Adipocyte (in vitro differentiated cells): ENCODE measurements around the gene IL4.
A peak's percentile ranks its signal among the peaks of the same experiment; 100 is the strongest.

Experiments
- DNase-seq: peaks from one replicate; pipeline ENCODE4 v3.0.0-alpha.2; 2015; ENCODE audit warnings: low read depth
- H3K27me3 ChIP-seq: replicated peaks from 2 replicates; pipeline ENCODE4 v1.7.0; 2013; ENCODE audit warnings: mild to moderate bottlenecking, low read length, moderate library complexity; ENCODE audit not compliant: control insufficient read depth, insufficient read depth
- H3K36me3 ChIP-seq: 2 replicates; pipeline ENCODE4 v1.7.0; 2013; ENCODE audit warnings: low read length, mild to moderate bottlenecking, moderate library complexity; ENCODE audit not compliant: control insufficient read depth, insufficient read depth, severe bottlenecking
- H3K4me1 ChIP-seq: 2 replicates; pipeline ENCODE4 v1.7.0; 2013; ENCODE audit warnings: mild to moderate bottlenecking, low read length, moderate library complexity; ENCODE audit not compliant: control insufficient read depth, insufficient read depth
- H3K4me3 ChIP-seq: 2 replicates; pipeline ENCODE4 v1.7.0; 2013; ENCODE audit warnings: mild to moderate bottlenecking, low read length, moderate library complexity
- H3K9ac ChIP-seq: 2 replicates; pipeline ENCODE4 v1.7.0; 2013; ENCODE audit warnings: mild to moderate bottlenecking, low read length, moderate library complexity
- H3K9me3 ChIP-seq: 2 replicates; pipeline ENCODE4 v1.7.0; 2013; ENCODE audit warnings: mild to moderate bottlenecking, low read length, moderate library complexity; ENCODE audit not compliant: control insufficient read depth

Gene IL4

DNA sequence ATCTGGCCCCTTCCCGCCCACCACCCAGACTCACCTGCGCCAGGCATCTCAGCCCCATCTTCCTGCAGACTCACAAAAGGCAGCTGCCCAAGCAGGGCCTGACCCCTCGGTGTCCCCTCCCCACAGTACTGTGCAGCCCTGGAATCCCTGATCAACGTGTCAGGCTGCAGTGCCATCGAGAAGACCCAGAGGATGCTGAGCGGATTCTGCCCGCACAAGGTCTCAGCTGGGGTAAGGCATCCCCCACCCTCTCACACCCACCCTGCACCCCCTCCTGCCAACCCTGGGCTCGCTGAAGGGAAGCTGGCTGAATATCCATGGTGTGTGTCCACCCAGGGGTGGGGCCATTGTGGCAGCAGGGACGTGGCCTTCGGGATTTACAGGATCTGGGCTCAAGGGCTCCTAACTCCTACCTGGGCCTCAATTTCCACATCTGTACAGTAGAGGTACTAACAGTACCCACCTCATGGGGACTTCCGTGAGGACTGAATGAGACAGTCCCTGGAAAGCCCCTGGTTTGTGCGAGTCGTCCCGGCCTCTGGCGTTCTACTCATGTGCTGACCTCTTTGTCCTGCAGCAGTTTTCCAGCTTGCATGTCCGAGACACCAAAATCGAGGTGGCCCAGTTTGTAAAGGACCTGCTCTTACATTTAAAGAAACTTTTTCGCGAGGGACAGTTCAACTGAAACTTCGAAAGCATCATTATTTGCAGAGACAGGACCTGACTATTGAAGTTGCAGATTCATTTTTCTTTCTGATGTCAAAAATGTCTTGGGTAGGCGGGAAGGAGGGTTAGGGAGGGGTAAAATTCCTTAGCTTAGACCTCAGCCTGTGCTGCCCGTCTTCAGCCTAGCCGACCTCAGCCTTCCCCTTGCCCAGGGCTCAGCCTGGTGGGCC lies 13.9 kb upstream of the IL4 start:
- Histone ChIP-seq H3K27me3 (no peaks in the 10 kb centered on the region), H3K9ac (no peak overlapping the region), H3K36me3 (no peaks in the 10 kb centered on the region), H3K9me3 (no peaks in the 10 kb centered on the region), H3K4me3 (no peak overlapping the region), H3K4me1 (peaks cover 38% of the 10 kb centered on the region)
- no peak for DNase-seq

DNA sequence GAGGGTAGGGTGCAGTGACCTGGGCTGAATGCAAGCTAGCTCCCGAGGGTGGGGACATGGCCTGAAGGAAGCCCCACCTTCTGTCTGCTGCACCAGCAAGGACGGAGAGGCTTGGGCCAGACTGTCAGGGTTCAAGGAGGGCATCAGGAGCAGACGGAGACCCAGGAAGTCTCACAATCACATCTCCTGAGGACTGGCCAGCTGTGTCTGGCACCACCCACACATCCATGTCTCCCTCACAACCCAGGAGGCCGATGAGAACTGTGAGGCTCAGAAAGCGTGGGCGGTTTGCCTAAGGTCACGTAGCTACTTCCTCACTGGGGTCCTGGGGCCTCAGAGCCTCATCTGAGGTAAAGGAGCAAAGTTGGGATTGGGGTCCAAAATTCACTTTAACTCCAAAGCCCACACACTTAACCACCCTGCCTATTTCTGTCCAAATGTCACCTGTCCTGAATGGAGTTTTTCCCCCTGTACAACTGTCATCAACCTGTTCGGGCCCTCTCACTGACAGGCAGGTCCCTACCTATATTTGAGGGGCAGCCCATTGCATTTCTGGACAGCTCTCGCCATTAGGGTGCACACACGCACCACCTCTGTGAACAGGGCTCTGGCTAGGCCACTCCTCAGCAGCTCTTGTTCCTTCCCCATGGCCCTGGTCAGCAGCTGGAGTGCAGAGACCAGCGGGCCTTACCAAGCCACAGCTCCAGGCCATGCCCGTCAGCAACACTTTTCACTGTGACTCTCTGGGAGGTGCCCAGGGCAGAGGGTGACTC lies 12.4 kb upstream of the IL4 start:
- DNase-seq: no peak
- Histone ChIP-seq H3K9ac (no peak overlapping the region), H3K27me3 (no peaks in the 10 kb centered on the region)

DNA sequence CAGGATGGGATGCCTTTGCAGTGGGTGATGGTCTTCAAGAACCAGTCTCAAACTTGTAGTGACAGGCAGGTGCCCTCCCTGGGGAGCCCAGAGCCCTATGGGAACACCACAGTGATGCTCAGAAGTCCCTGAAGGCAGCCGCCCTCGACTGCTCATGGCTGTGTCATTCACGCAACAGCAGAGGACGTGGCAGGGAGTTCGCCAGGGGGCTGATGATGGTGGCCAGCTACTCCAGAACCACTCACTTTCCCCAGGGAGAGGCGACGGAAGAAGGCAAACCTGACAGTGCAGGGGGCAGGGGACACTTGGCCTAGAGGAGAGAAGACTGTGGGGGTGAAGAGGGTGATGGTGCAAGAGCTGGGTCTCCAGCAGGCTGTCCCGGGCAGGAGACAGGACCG lies 11.8 kb upstream of the IL4 start:
- DNase-seq: no peak
- H3K9me3 ChIP-seq: no peaks in the 10 kb centered on the region
- peaks cover 32% of the 10 kb centered on the region for H3K4me1 ChIP-seq
- H3K36me3 ChIP-seq: no peaks in the 10 kb centered on the region
- H3K27me3 ChIP-seq: peaks cover 5% of the 10 kb centered on the region
- no peak overlapping the region for H3K4me3 ChIP-seq
- H3K9ac ChIP-seq: no peak overlapping the region

More for the DNA sequence above, 12.4 kb upstream of the IL4 start:
- Histone ChIP-seq H3K36me3 (no peaks in the 10 kb centered on the region), H3K4me1 (peaks cover 38% of the 10 kb centered on the region), H3K9me3 (no peaks in the 10 kb centered on the region), H3K4me3 (no peak overlapping the region)

DNA sequence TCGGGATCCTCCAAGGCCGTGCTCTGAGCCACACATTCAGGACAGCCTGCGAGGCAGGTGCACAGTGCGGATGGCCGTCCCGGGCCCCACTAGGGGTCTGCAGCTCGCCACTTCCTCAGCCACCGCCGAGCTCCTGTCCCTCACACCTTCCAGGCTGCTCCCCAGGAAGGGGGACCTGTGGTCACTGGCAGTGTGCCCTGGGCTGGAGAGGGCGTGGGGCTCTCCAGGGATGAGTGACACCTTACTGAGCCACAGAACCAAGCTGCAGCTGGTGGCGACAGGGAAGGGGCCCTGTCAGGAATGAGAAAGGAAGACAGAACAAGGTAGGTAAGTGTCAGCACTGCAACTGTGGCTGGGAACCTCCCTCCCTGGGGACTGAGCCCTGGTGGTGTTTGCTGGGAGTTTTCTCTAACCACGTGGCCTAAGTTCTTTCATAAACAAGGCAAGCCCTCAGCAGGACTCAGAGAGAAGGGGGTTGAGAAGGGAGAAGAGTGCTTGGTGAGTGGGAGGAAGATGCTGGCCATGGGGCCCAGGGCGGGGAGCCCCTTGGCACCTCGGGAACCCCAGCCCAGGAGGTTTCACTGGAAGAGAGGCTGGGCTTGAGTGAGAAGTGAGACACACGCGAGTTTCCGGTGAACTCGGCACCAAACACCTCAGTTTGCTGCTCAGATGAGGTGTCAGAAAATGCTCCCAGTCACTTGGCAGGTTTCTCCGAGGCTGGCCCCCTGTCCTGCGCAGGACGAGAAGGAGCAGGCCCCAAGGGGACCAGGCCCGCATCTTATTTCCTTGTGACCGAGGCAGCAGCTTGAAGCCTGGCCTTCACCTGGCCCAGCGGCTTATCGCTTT lies 10.6 kb upstream of the IL4 start:
- H3K4me3 ChIP-seq: no peak overlapping the region
- H3K9ac ChIP-seq: no peak overlapping the region
- H3K4me1 ChIP-seq: peaks cover 21% of the 10 kb centered on the region
- no peaks in the 10 kb centered on the region for H3K9me3 ChIP-seq
- H3K27me3 ChIP-seq: peaks cover 9% of the 10 kb centered on the region
- H3K36me3 ChIP-seq: no peaks in the 10 kb centered on the region
- DNase-seq: peak; percentile 32

DNA sequence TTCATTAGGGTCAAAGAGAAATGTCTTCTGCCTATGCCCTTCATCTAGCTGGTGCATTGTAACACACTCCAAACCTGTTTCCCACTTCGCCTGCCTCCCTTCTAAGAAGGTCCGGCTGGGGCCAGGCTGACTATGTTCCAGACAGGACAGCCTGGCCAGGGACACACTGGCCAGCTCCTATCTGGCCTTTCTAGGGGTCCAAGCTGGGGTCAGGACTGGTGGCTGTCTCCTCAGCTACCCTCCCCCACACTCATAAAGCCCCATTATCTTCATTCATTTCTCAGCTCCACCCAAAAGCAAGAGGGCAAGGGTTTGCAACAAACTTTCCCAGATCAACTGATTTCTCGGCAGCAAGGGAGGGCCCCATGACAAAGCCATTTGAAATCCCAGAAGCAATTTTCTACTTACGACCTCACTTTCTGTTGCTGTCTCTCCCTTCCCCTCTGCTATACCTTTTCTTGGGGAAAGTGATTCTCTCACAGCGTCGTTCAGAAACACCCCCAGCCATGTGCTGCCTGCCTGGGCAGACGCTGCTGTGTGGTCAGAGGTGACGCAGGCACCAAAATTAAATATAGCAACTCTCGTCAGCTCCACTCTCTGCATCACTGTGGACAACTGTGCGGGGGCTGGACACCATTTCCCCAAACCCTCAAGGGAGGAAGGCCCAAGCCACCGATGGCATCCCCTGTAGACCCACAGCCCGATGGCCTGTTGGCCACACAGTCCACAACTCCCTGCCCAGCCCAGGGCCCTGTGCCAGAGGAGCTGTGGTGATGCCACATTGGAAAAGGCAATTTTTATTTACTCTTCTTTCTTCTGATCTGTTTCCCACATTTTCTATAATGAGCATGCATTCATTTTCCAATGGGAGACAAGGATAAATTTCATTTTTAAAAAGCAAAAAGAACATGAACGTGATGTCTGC lies 9.8 kb upstream of the IL4 start:
- peaks cover 21% of the 10 kb centered on the region for H3K4me1 ChIP-seq
- no peak overlapping the region for H3K9ac ChIP-seq
- DNase-seq: no peak
- no peak overlapping the region for H3K4me3 ChIP-seq
- no peaks in the 10 kb centered on the region for H3K36me3 ChIP-seq
- H3K9me3 ChIP-seq: no peaks in the 10 kb centered on the region
- H3K27me3 ChIP-seq: peaks cover 9% of the 10 kb centered on the region

DNA sequence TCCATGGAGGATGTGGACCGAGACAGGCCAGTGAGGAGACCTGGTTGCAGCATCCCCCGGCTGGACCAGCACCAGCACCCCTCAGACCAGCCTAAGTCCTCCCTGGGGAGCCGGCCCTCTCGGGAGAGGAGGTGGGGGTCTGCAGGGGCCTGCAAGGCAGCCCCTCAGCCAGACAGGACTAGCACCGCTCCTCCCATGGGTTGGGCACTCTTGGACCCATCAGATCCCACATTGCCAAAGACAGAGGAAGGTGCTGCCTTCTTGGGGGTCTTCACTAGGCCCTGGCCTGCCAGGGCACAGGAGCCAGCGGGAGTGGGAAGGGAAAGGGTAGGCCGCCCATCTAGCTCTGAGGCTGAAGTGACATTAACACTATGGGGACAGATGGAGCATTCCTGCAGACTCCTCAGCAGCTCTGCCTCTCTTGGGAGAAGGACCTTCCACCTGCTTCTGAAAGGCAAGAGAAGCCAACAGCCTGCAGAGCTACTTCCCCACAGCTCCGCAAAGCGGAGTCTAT lies 9.0 kb upstream of the IL4 start:
- Histone ChIP-seq H3K9me3 (no peaks in the 10 kb centered on the region), H3K27me3 (peaks cover 9% of the 10 kb centered on the region), H3K4me3 (no peak overlapping the region), H3K36me3 (no peaks in the 10 kb centered on the region), H3K4me1 (peaks cover 21% of the 10 kb centered on the region), H3K9ac (no peak overlapping the region)
- no peak for DNase-seq

DNA sequence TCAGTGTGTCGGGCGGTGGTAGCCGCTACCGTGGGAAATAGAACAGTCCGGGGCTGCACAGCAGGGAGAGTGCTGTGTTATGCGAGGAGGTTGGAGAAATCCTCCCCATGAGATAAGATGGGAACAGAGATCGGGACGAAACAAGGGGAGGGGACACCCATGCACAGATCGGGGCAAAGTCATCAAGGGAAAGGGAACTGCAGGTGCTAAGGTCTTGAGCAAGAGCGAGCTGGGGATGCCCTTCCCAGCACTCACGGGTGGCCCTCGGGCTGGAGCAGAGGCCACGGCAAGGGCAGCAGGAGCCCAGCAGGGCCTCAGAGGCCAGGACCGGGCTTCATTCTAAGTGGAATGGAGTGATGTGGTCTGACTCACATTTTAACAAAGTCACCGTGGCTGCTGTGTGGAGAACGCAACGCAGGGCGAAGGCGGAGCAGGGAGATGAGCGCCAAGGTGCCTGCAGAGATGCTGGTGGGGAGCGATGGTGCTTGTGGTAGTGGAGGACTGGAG lies 8.2 kb upstream of the IL4 start:
- H3K36me3 ChIP-seq: no peaks in the 10 kb centered on the region
- DNase-seq: no peak
- peaks cover 9% of the 10 kb centered on the region for H3K27me3 ChIP-seq

DNA sequence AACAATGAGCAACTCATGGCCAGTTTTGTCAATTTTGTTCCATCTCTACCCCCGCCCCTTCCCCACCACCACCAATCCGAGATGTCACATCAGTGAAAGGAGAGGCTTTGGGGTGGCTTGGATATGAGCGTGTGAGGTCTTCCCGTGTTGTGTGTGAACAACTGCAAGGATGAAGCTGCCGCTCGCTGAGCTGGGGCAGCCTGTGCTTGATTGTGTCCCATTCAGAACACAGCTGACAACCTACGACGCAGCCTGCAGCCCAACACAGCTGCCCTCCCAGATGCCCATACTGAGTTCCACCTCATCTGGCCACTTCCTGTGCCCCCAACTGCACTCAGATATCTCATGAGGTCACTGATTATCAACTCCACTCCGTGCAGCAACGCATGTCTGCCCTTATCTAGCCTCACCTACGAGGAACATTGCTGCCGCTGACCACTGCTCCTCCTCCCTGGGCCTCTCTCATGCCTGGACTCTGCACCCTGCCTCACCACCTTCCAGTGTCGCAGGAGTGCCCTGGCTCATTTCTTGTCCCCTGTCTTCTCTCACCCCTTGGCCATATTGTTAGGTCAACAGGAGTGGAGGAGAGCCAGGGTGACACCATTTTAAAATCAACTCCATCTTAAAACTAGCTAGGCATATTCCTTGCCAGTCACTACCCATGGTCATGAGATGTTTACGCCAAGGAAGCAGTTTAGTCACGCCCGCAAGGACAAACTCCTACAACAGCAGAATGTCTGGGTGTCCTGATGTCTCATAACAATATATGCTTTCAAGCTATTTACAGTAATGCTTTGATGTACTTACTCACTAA lies 7.3 kb upstream of the IL4 start:
- Histone ChIP-seq H3K4me3 (no peak overlapping the region), H3K27me3 (peaks cover 9% of the 10 kb centered on the region), H3K9ac (no peak overlapping the region), H3K9me3 (no peaks in the 10 kb centered on the region), H3K4me1 (peaks cover 21% of the 10 kb centered on the region), H3K36me3 (no peaks in the 10 kb centered on the region)
- DNase-seq: no peak

More for the DNA sequence above, 8.2 kb upstream of the IL4 start:
- H3K9me3 ChIP-seq: no peaks in the 10 kb centered on the region
- peaks cover 21% of the 10 kb centered on the region for H3K4me1 ChIP-seq
- no peak overlapping the region for H3K9ac ChIP-seq
- H3K4me3 ChIP-seq: no peak overlapping the region

DNA sequence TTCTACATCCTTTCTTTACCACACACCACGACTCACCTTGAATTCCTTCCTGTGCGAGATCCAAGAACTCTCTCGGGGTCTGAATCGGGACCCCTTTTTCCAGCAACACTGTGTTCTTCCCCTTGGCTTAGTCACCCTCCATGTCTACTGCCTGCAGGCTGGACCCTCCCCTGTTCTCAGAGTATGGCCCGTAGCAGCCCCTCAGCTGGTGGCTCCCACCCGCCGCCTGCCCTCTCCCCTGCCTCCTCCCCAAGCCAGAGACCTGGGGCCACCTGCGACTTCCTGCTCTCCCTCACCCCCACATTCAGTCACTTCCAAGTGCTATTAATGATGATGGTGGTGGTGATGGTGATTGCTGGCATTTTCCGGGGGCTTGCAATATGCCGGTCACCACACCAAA lies 6.5 kb upstream of the IL4 start:
- Histone ChIP-seq H3K4me1 (peaks cover 21% of the 10 kb centered on the region), H3K36me3 (no peaks in the 10 kb centered on the region), H3K9ac (no peak overlapping the region), H3K4me3 (no peak overlapping the region), H3K27me3 (peaks cover 9% of the 10 kb centered on the region), H3K9me3 (no peaks in the 10 kb centered on the region)
- DNase-seq: no peak
